Adrenal gland (tissue), 12 donors: Measurements from ENCODE around the gene CFAP221. TPM values are rescaled to one million over a fixed set of nuclear protein-coding genes. Genes with fewer than 3 reads are reported as not detected.

Source experiments
- DNase-seq, 7 donors: peaks; one replicate each; pipeline ENCODE4 v3.0.0-alpha.2; 2019 to 2020
- H3K27ac ChIP-seq, 5 donors: fragments of 200-600 bp; sonication (generic) in 4 of 5; 1 replicate in 3 of 5; 2 replicates in 2 of 5; pipeline versions ENCODE4 v1.5.1 to v1.8.0; 2016 to 2020; ENCODE audit warnings: mild to moderate bottlenecking in 1 of 5
- H3K27me3 ChIP-seq: fragments of 200-600 bp; 2 replicates; pipeline ENCODE4 v1.8.0; 2021
- H3K36me3 ChIP-seq, 2 donors: fragments of 200-600 bp; replicated peaks in 1 of 2; 1 replicate in 1 of 2; 2 replicates in 1 of 2; pipeline versions ENCODE4 v1.5.1 to v1.8.0; 2018 to 2022
- H3K4me1 ChIP-seq, 2 donors: fragments of 200-600 bp; replicated peaks in 1 of 2; 1 replicate in 1 of 2; 2 replicates in 1 of 2; pipeline versions ENCODE4 v1.5.1 to v1.8.0; 2018 to 2021
- H3K4me3 ChIP-seq, 4 donors: fragments of 200-600 bp; sonication (generic) in 3 of 4; one replicate each; pipeline ENCODE4 v1.5.1; 2016 to 2018
- H3K9me3 ChIP-seq, 3 donors: fragments of 200-600 bp; sonication (generic) in 1 of 3; replicated peaks in 1 of 3; 1 replicate in 2 of 3; 2 replicates in 1 of 3; pipeline versions ENCODE4 v1.5.1 to v1.8.0; 2016 to 2021
- CTCF ChIP-seq, 6 experiments: fragments of 450-650 bp in 4 of 6; fragments of 200-600 bp in 2 of 6; sonication (generic) in 1 of 6; IDR thresholded peaks; 1 replicate in 5 of 6; 2 replicates in 1 of 6; pipeline versions ENCODE4 v1.5.1 to v1.8.0; 2016 to 2021; ENCODE audit warnings: antibody characterized with exemption in 6 of 6, mild to moderate bottlenecking in 2 of 6, moderate library complexity in 1 of 6
- POLR2A ChIP-seq, 2 donors: fragments of 450-650 bp; IDR thresholded peaks; one replicate each; pipeline ENCODE4 v1.6.1; 2017; ENCODE audit warnings: antibody characterized with exemption in 2 of 2, mild to moderate bottlenecking in 2 of 2, moderate library complexity in 1 of 2
- WGBS, 4 donors: extraction: QIAGEN DNeasy Blood & Tissue Kit in 2 of 4; methylation state at CpG; one replicate each; pipeline versions ENCODE4 v1.1.5 to v1.1.7; 2013 to 2017; 5-methylcytosine and 5-hydroxymethylcytosine counted together
- intact Hi-C, 2 donors: fragments of 100-400 bp; cut with DNase I; formaldehyde crosslinking; loops; one replicate each; pipeline versions ENCODE4 v1.14.1 to v1.15.0; 2022 to 2023
- polyA plus RNA-seq, 3 donors: library from polyadenylated mRNA; stranded (reverse); fragments of 200-250 nt in 2 of 3; fragments of 350-450 nt in 1 of 3; fragmentation: Illumina TruSeq in 1 of 3; extraction: RNeasy Lipid Tissue Mini Kit (QIAGEN cat#74804) in 1 of 3; gene quantifications; one replicate each; pipeline ENCODE4 v1.2.3, GENCODE V29; 2013 to 2014
- total RNA-seq, 9 donors: library from RNA; depleted of rRNA in 4 of 9; stranded (reverse); fragments of >200 nt in 4 of 9; fragments of 120-200 nt in 1 of 9; fragmentation: NEBNext Ultra II Directional in 1 of 9; extraction: Animal tissue kit (Norgen Biotek cat#: 25700) in 1 of 9; gene quantifications; one replicate each; pipeline versions ENCODE4 v1.1.0 to v1.2.4, GENCODE V29; 2013 to 2023
- donor health status: healthy with polysubstance abuse.
- donor health status: Bipolar disorder and iron deficiency.
- donor health status: DM: yes; HTN: yes; CAD: no.
- donor health status: DM: no; HTN: no; CAD: no.
- donor health status: DM: no; HTN: no; CAD: no.
- donor health status: DM: yes; HTN: yes; CAD: no.

Gene CFAP221
- total and polyA plus RNA-seq, 12 donors: 1.1 to 14.0 (median 4.4) TPM

DNA sequence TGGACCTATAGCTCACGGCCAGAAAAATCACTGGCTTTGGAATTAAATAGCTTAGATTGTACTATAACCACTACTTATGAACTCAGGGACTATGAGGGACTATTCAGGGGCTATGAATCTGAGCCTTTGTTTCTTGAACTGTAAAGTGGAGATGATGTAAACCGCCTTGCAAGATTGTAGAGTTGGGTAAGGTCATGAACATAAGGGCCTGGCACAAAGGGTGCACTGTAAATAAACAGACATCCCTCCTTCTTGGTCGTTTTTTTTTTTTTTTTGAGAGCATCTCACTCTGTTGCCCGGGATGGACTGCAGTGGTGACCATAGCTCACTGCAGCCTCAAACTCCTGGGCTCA lies 137.6 kb downstream of the CFAP221 start:
- intact Hi-C loops: no loop called here

GRCh38 chr2:119682578-119682977 lies 138.3 kb downstream of the CFAP221 start:
- peaks cover 0 to 10% of the 10 kb centered on the region in 2 donors for H3K36me3 ChIP-seq
- DNase-seq: no peak
- no peak for TF ChIP-seq POLR2A (IDR thresholded peaks at IDR 0.05)
- TF ChIP-seq CTCF (IDR thresholded peaks at IDR 0.05): no peak
- no peak overlapping the region for H3K4me3 ChIP-seq
- 85 to 90% (median 88%) methylated on average over 8 of the region's 8 CpGs for WGBS, 4 donors
- intact Hi-C loops: no loop called here
- H3K27me3 ChIP-seq: no peaks in the 10 kb centered on the region
- H3K9me3 ChIP-seq: no peaks in the 10 kb centered on the region
- H3K4me1 ChIP-seq: peaks cover 16 to 29% of the 10 kb centered on the region in 2 donors
- H3K27ac ChIP-seq: peak overlapping the region in 2 of 5 donors; percentile 78 to 86

More for the DNA sequence above, 137.6 kb downstream of the CFAP221 start:
- no peaks in the 10 kb centered on the region for H3K9me3 ChIP-seq
- no peak overlapping the region for H3K27ac ChIP-seq
- no peak overlapping the region for H3K4me3 ChIP-seq
- H3K36me3 ChIP-seq: peaks cover 0 to 10% of the 10 kb centered on the region in 2 donors
- WGBS, 4 donors: 58 to 73% (median 67%) methylated on average over 3 to 4 of the region's 4 CpGs
- DNase-seq: peak in 1 of 7 donors; percentile 25
- TF ChIP-seq CTCF (IDR thresholded peaks at IDR 0.05): no peak
- TF ChIP-seq POLR2A (IDR thresholded peaks at IDR 0.05): no peak
- no peaks in the 10 kb centered on the region for H3K27me3 ChIP-seq
- peaks cover 16 to 29% of the 10 kb centered on the region in 2 donors for H3K4me1 ChIP-seq

DNA sequence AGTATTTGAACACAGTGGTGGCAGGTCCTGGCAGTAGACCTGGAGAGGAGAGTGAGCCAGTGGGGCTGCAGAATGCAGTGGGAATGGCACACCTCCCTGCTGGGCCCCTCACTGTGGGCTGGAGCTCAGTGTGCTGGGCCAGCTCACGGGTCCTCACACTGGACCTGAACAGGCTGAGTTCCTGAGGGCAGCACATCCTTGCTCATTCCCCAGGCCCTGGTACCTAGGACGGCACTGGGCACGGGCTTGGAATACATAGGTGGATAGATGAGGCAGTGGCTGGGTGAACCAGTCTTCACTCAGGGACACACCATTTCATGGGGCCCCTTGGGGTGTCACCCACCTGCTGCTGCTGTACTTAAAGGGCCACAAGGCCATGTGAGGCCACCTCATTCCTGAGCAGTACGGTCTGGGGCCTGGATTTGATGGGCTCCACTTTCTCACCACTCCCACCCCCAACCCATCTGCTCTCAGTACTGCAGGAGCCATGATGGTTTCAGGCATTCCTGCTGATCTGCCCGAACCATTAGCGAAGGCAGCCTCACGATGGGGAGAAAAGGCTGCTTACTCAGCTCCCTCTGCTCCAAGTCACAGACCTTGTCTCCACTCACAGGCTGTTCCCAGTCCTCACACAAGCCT lies 138.9 kb downstream of the CFAP221 start:
- intact Hi-C loops: no loop called here
- WGBS, 4 donors: 45 to 66% (median 54%) methylated on average over 6 to 7 of the region's 7 CpGs
- H3K36me3 ChIP-seq: peaks cover 0 to 10% of the 10 kb centered on the region in 2 donors

More for the DNA sequence above, 138.9 kb downstream of the CFAP221 start:
- DNase-seq: peak in 1 of 7 donors; percentile 48
- Histone ChIP-seq H3K27me3 (no peaks in the 10 kb centered on the region), H3K4me1 (peaks cover 16 to 29% of the 10 kb centered on the region in 2 donors), H3K4me3 (no peak overlapping the region), H3K9me3 (no peaks in the 10 kb centered on the region), H3K27ac (peak overlapping the region in 4 of 5 donors; percentile 48 to 86 (median 70))
- peak in 1 of 2 donors; percentile 1 for TF ChIP-seq POLR2A (IDR thresholded peaks at IDR 0.05)
- TF ChIP-seq CTCF (IDR thresholded peaks at IDR 0.05): no peak
